ENCODE measurements around the gene NRARP. TPM values are rescaled to one million over a fixed set of nuclear protein-coding genes. Genes with fewer than 3 reads are reported as not detected.

Gene NRARP
- total and polyA plus RNA-seq, 2 donors (not counting 1 experiment from before 2014, with no cell fraction given): 5.7 to 11.5 TPM

DNA sequence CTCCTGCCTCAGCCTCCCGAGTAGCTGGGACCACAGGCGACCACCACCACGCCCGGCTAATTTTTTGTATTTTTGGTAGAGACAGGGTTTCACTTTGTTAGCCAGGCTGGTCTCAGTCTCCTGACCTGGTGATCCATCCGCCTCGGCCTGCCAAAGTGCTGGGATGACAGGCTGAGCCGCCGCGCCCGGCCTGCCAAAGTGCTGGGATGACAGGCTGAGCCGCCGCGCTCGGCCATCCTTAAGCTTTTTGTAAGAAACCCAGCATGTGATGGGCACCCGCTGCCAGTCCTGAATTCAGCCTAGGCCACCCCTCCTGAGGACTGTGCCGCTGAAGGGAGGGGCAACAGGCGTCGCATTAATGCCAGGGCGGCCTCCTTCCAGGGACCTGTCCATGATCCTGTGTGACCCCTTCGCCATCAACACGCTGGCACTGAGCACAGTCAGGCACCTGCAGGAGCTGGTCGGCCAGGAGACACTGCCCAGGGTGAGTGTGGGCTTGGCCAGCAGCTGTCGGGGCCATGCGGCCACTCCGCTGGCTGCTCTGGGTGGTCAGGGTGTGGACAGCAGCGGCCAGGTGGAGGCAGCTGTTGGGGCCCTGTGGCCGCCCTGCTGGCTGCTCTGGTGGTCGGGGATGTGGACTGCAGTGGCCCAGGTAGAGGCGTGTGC, 36.4 kb downstream of the NRARP start:
- ATAC-seq (ENCODE audit: low read depth) (no peak), DNase-seq (no peak)
- Histone ChIP-seq H3K9ac (ENCODE audit: low read length) (no peak overlapping the region), H3K27me3 (replicated peaks in 1 of 4; ENCODE audit: control extremely low read depth in 1 of 4, control insufficient read depth in 3 of 4, insufficient read depth in 4 of 4, low read length in 3 of 4) (no peaks in the 10 kb centered on the region), H3K4me1 (ENCODE audit: control insufficient read depth in 2 of 2, insufficient read depth in 2 of 2, low read length in 2 of 2) (peaks cover 11 to 41% of the 10 kb centered on the region in 2 donors), H3K9me3 (ENCODE audit: control extremely low read depth in 1 of 3, control insufficient read depth in 2 of 3, insufficient read depth in 1 of 3, low read length in 2 of 3) (no peaks in the 10 kb centered on the region), H3K4me2 (replicated peaks; ENCODE audit: low read depth, low read length, poor library complexity, severe bottlenecking) (no peak overlapping the region), H3K36me3 (replicated peaks in 1 of 2; ENCODE audit: control extremely low read depth in 1 of 2, control insufficient read depth in 1 of 2, extremely low read depth in 1 of 2, insufficient read depth in 2 of 2, low read length in 1 of 2) (peaks cover 0 to 27% of the 10 kb centered on the region in 2 experiments), H3K4me3 (ENCODE audit: control extremely low read depth in 1 of 5, extremely low read depth in 1 of 5, insufficient read depth in 1 of 5, low read depth in 2 of 5, low read length in 4 of 5) (no peak overlapping the region), H4K20me1 (ENCODE audit: control insufficient read depth, insufficient read depth, low read length, poor library complexity, severe bottlenecking) (peaks cover 33% of the 10 kb centered on the region), H2AFZ (ENCODE audit: insufficient read depth, low read depth, low read length, poor library complexity, severe bottlenecking) (no peak overlapping the region), H3K79me2 (ENCODE audit: control insufficient read depth, insufficient read depth, low read length) (peaks cover 17% of the 10 kb centered on the region), H3K27ac (ENCODE audit: low read length in 2 of 2) (no peak overlapping the region)
- TF ChIP-seq, protein P1, sequence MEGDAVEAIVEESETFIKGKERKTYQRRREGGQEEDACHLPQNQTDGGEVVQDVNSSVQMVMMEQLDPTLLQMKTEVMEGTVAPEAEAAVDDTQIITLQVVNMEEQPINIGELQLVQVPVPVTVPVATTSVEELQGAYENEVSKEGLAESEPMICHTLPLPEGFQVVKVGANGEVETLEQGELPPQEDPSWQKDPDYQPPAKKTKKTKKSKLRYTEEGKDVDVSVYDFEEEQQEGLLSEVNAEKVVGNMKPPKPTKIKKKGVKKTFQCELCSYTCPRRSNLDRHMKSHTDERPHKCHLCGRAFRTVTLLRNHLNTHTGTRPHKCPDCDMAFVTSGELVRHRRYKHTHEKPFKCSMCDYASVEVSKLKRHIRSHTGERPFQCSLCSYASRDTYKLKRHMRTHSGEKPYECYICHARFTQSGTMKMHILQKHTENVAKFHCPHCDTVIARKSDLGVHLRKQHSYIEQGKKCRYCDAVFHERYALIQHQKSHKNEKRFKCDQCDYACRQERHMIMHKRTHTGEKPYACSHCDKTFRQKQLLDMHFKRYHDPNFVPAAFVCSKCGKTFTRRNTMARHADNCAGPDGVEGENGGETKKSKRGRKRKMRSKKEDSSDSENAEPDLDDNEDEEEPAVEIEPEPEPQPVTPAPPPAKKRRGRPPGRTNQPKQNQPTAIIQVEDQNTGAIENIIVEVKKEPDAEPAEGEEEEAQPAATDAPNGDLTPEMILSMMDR (IDR thresholded peaks at IDR 0.05): no peak
- TF ChIP-seq EZH2 (IDR thresholded peaks at IDR 0.05; ENCODE audit: borderline replicate concordance, insufficient read depth, low read depth, low read length, poor library complexity, severe bottlenecking): no peak
- POLR2A ChIA-PET: interaction anchor here (0.6 kb wide), 1 partner anchor 346 kb away, joined by 3 read pairs; no protein-coding TSS in a partner anchor
- intact Hi-C loops (cut with micrococcal nuclease): no loop called here
- no peak overlapping the region for H3K4me3 Mint-ChIP-seq
- CTCF ChIA-PET: no interaction called here
- H3K27me3 Mint-ChIP-seq: no peaks in the 10 kb centered on the region
- no peaks in the 10 kb centered on the region for H3K9me3 Mint-ChIP-seq (ENCODE audit: insufficient read depth)
- 92% methylated on average over 26 of the region's 29 CpGs for WGBS (ENCODE audit: insufficient coverage)
- H3K4me1 Mint-ChIP-seq: peaks cover 25% of the 10 kb centered on the region
- no peak overlapping the region for H3K27ac Mint-ChIP-seq

GRCh38 chr9:137264067-137264466, 38.0 kb downstream of the NRARP start:
- no peak overlapping the region for H3K27ac ChIP-seq (ENCODE audit: low read length in 2 of 2)
- no peaks in the 10 kb centered on the region for H3K9me3 Mint-ChIP-seq (ENCODE audit: insufficient read depth)
- H3K79me2 ChIP-seq (ENCODE audit: control insufficient read depth, insufficient read depth, low read length): peaks cover 20% of the 10 kb centered on the region
- intact Hi-C loops (cut with micrococcal nuclease): no loop called here
- ATAC-seq (ENCODE audit: low read depth) (no peak), DNase-seq (no peak)
- no peaks in the 10 kb centered on the region for H3K9me3 ChIP-seq (ENCODE audit: control extremely low read depth in 1 of 3, control insufficient read depth in 2 of 3, insufficient read depth in 1 of 3, low read length in 2 of 3)
- POLR2A ChIA-PET: interaction anchor here (0.6 kb wide), 2 partner anchors 54 to 326 kb away, joined by 3 to 4 read pairs; no protein-coding TSS in a partner anchor
- no peak overlapping the region for H2AFZ ChIP-seq (ENCODE audit: insufficient read depth, low read depth, low read length, poor library complexity, severe bottlenecking)
- peaks cover 33% of the 10 kb centered on the region for H4K20me1 ChIP-seq (ENCODE audit: control insufficient read depth, insufficient read depth, low read length, poor library complexity, severe bottlenecking)
- CTCF ChIA-PET: interaction anchor here (1.2 to 1.4 kb wide), 3 partner anchors 9 to 29 kb away, joined by 3 read pairs; partner anchors contain the start of genes NELFB and TUBB4B
- no peak overlapping the region for H3K4me3 Mint-ChIP-seq
- 98% methylated on average over 22 of the region's 22 CpGs for WGBS (ENCODE audit: insufficient coverage)
- H3K4me3 ChIP-seq (ENCODE audit: control extremely low read depth in 1 of 5, extremely low read depth in 1 of 5, insufficient read depth in 1 of 5, low read depth in 2 of 5, low read length in 4 of 5): no peak overlapping the region
- H3K9ac ChIP-seq (ENCODE audit: low read length): no peak overlapping the region
- no peak overlapping the region for H3K27ac Mint-ChIP-seq
- peaks cover 5 to 25% of the 10 kb centered on the region in 2 donors for H3K4me1 ChIP-seq (ENCODE audit: control insufficient read depth in 2 of 2, insufficient read depth in 2 of 2, low read length in 2 of 2)
- peaks cover 0 to 25% of the 10 kb centered on the region in 2 experiments for H3K36me3 ChIP-seq (replicated peaks in 1 of 2; ENCODE audit: control extremely low read depth in 1 of 2, control insufficient read depth in 1 of 2, extremely low read depth in 1 of 2, insufficient read depth in 2 of 2, low read length in 1 of 2)
- TF ChIP-seq, protein P1 (IDR thresholded peaks at IDR 0.05): no peak
- TF ChIP-seq EZH2 (IDR thresholded peaks at IDR 0.05; ENCODE audit: borderline replicate concordance, insufficient read depth, low read depth, low read length, poor library complexity, severe bottlenecking): no peak
- H3K27me3 Mint-ChIP-seq: no peaks in the 10 kb centered on the region
- H3K27me3 ChIP-seq (replicated peaks in 1 of 4; ENCODE audit: control extremely low read depth in 1 of 4, control insufficient read depth in 3 of 4, insufficient read depth in 4 of 4, low read length in 3 of 4): no peaks in the 10 kb centered on the region
- H3K4me1 Mint-ChIP-seq: peaks cover 15% of the 10 kb centered on the region
- H3K4me2 ChIP-seq (replicated peaks; ENCODE audit: low read depth, low read length, poor library complexity, severe bottlenecking): no peak overlapping the region
